NCI-H2107 treated with DMSO at 0.1 percent for 48 hours (cell line): ENCODE results near the gene ARHGAP23.
"Not testable (repeated sequence)": the region's sequence is repeated elsewhere in the genome, so short reads cannot be mapped to it uniquely, and the experiment has no call there.

ENCODE experiments used
- DNase-seq: peaks from one replicate; lab custom pipeline; 2025; ENCODE audit not compliant: unreplicated experiment; lab: John Stamatoyannopoulos, UW

ARHGAP23 gene

DNA sequence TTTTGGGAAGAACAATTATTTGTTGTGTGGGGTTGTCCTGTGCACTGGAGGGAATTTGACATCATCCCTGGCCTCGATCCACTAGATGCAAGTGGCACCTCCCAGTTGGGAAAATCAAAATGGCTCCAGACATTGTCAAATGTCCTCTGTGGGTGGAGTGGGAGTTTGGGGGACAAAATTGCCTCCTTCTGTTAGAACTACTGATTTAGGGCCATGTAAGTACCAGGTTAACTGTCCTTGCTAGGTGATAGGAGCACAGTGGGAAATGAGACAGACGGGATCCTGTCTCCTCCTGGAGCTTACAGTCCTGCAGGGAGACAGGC, 56.8 kb downstream of the ARHGAP23 start:
- no peak for DNase-seq

DNA sequence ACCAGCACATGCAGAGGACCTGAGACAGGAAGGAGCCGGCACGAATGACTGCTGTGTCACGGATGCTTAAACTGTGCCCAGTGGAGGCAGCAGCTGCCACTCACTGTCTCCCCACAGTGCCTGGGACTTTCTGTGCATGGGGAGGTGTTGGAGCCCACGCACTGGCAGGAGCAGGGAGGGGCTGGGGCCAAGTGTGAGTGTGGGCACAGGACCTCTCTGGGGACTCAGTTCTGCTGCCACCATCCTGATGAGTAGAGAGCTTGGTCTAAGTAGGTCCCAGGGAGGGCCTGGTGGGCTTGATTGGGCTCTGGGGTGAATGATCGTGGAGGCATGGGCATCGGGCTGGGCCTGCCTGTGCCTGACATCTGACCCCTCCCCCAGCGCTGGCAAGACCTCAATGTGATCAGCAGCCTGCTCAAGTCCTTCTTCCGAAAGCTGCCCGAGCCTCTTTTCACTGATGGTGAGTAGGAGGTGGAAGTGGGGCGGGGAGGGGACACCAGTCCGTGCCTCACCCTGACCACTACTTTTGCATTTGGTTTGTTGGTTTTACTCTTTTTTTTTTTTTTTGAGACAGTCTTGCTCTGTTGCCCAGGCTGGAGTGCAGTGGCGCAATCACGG, 57.5 kb downstream of the ARHGAP23 start:
- DNase-seq: not testable (repeated sequence)

DNA sequence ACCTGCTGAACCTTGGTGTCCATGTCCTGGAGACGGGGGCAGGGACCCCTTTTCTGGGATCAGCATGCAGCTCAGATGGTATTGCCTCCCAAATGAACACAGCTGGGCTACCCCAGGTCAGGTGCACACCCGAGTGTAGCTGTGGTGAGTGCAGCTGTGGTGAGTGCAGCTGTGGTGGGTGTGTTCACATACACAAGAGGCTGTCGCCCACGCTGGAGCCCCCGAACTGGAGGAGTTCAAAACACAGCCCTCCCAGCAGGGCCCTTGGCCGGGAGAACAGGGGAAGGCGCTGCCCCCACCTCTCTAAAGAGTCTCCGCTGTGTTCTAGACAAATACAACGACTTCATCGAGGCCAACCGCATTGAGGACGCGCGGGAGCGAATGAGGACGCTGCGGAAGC, 61.5 kb downstream of the ARHGAP23 start:
- DNase-seq: not testable (repeated sequence)

DNA sequence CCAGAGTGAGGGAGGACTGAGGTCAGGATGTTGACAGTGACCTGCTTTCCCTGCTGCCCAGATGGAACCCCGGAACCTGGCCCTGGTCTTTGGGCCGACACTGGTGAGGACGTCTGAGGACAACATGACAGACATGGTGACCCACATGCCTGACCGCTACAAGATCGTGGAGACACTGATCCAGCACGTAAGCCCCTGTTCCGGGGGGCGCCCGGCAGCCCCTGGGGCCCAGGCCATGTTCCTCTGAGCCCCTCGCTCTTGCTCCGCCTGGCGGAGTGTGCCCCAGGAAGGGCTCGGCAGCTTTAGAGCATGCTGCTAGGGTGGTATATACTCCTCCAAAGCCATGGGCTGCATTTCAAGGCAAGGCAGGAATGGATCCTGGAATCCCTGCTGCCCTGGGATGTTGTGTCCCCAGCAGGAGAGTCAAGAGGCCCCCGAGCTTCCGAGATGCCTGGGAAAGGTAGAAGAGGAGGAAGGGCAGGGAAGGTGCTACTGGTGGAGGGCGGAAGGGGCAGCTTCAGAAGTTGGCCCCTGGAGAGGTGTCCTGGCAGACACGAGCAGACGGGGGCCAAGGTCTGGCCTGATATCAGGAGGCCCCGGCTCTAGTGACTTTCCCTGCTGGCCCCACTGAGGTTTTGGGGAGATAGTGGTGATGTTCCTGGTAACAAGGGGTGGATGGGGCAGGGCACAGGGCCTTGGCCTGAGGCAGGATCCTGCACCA, 63.2 kb downstream of the ARHGAP23 start:
- not testable (repeated sequence) for DNase-seq

DNA sequence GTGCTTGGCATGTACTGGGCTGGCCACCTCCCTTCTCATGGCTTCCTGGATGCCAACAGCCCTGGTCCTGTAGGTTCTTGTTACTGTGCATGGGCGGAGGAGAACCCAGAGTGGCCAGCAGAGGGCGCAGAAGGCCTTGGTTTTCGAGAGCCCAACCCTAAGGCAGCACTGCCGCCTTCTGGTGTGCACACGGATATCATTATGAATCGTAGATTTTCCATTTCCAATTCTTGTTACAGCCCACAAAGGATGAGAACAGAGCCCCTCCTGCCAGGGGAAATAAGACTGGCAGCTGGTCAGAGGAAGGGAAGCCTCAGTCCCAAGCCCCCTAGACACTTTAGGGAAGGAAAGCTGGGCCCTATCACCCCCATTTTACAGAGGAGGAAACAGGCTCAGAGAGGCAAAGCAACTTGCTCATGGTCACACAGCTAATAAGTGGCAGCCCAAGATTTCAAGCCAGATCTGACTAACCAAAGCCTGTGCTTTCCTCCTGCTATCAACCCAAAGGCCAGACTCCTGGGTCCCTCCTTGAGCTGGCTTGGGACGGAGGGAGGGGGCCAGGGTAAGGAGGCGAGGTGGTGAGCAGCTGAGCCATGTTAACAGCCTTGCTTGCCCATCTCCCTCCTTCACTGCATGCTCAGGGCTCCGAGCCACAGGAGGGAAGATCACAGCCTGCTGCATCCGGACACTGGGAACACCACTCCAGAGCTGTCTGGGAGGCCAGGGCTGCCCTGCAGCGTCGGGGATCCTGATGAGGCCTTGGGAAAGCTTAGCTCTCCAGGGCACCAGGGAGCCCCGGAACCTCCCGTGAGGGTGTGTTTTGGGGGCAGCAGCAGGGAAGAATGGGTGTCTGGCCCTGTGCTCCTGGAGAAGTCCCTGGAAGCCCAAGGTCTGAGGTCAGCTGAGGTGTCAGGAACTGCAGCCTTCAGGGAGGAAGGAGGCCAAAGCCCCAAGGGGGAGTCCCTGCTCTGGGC, 64.1 kb downstream of the ARHGAP23 start:
- peak; percentile 69 for DNase-seq

DNA sequence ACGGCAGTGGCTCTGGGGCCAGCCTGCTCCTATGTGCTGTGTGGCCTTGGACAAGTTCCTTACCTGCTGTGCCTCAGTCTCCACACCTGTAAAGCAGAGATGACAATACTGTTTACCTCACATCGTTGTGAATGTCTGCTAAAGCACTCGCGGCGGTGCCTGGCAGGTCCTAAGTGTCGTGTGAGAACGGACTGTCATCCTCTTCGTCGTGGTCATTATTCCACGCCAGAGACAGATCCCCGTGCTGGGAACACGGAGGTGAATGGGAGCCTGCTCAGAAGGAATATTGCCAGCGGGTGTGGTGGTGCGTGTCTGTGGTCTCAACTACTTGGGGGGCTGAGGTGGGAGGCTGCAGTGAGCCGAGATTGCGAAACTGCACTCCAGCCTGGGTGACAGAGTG, 65.9 kb downstream of the ARHGAP23 start:
- DNase-seq: not testable (repeated sequence)

DNA sequence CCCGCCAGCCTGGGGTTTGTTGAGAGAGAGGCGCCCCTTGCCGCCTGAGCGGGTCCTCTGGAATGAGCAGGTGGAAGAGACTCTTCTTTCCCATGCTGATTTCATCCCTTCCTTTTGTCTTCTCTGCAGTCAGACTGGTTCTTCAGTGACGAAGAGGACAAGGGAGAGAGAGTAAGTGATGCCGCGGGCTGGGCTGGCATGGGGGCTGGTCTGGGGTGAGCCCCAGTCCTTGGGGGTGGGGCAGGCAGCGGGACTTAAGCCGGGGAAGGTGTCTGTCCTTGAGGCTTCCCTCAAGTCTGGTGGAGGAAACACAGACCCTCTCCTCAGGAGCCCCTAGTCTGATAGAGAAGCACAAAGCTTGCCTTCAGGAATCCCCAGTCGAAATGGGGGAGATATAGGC, 69.4 kb downstream of the ARHGAP23 start:
- not testable (repeated sequence) for DNase-seq

DNA sequence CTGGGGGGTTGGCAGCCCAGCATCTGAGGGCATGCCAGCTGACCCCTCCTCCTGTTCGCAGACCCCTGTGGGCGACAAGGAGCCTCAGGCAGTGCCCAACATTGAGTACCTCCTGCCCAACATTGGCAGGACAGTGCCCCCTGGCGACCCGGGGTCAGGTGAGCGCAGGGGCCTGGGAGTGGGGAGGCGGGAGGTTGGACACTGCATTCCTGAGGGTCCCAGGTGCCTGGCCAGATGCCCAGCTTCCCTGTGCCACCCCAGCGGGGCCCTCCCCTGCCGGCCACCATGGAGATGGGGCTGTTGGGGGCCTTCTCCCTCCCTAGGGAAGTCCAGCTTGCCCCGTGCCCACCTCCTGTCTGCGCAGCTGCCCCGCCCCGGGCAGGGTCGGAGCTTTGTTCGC, 70.1 kb downstream of the ARHGAP23 start:
- no peak for DNase-seq

DNA sequence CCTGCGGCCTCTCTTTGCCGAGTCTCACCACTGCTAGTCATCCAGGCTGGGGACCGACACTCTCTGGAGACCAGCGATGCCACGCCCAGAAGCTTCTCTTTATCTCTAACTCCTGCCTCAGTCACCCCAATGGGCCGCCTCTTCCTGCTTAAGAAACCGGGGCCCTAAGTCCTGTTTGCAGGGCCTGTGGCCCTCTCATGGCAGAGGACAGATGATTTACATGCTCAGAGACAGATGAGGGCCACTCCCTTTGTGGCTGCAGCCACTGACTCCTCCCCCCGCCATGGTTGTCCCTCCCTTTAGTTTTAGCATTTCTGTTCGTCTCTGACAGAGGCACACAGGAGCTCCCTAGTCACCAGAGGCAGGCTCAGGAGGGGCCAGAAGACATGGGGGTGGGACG, 71.0 kb downstream of the ARHGAP23 start:
- DNase-seq: not testable (repeated sequence)

DNA sequence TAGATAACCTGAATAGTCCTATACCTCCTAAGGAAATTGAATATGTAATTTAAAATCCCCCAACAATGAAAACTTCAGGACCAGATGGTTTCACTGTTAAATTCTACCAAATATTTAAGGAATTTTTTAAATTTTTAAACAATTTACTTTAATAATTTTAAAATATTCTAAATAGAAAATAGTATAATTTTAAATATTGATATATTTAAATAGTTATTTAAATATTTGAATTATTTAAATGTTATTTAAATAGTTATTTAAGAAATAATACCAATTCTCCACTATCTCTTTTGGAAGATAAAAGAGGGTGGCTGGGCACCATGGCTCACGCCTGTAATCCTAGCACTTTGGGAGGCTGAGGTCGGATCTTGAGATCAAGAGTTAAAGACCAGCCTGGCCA, 73.5 kb downstream of the ARHGAP23 start:
- DNase-seq: not testable (repeated sequence)

DNA sequence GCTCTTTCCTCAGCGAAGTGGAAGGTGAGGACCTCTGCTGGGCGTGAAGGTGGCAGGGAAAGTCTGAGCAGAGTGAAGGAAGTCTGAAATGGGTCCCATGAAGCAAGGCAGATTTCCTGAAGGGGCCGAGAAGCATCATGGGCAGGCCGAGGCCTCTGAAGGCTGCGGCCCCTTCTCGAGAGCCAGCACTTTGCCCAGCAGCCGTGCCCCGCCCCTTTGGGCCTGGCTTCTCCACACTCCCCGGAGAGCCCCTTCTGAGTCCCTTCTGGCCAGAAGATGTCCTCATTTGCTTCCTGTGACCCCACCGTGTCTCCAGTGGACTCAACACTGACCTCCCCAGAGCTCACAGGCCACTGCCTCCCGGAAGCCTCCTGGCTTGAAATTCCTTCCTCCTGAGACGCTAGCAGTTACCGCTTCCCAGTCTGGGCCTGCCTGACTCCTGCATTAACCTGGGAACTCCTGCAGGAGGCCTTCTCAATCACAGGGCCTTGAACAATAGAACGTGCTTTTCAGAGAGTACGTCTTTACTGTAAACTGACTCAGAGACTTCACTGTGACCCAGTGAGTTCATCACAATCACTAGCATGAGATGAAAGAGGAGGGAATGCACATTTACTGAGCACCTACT, 75.1 kb downstream of the ARHGAP23 start:
- not testable (repeated sequence) for DNase-seq

DNA sequence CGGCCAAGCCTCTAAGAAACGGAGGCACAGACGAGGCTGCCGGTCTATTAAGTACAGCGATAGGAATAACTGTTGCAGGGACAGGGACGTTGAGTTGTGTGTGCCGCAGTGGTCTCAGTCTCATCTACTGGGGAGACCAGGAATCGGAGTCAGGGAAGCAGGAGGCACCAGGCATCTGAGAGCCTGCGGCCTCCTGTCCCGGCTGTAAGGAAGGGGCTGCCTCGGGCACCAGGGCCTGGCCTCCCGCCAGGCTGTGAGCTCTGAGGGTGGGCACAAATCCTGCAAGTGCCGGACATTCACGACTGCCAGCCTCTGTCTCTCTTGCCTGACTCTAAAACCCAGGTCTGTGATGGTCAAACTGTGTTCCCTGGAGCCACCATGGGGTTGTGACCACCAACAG, 76.0 kb downstream of the ARHGAP23 start:
- DNase-seq: no peak

DNA sequence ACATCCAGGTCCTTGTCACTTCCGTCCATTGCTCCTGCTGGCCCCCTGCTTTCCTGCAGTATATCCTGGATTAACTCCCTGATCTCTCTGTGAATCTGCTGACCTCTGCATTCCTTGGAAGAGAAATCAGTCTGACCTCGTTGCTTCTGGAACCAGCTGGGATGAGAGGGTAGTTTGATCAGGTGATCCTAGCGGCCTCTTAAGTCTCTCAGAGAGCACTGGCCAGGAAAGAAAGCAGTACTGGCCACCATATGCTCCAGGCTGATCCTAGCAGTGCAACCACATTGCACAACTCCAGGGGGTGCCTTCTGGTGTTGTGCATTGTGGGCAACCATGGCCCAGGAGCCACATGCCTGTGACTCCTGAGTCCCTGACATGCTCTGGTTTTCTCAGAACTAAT, 79.2 kb downstream of the ARHGAP23 start:
- DNase-seq: no peak

DNA sequence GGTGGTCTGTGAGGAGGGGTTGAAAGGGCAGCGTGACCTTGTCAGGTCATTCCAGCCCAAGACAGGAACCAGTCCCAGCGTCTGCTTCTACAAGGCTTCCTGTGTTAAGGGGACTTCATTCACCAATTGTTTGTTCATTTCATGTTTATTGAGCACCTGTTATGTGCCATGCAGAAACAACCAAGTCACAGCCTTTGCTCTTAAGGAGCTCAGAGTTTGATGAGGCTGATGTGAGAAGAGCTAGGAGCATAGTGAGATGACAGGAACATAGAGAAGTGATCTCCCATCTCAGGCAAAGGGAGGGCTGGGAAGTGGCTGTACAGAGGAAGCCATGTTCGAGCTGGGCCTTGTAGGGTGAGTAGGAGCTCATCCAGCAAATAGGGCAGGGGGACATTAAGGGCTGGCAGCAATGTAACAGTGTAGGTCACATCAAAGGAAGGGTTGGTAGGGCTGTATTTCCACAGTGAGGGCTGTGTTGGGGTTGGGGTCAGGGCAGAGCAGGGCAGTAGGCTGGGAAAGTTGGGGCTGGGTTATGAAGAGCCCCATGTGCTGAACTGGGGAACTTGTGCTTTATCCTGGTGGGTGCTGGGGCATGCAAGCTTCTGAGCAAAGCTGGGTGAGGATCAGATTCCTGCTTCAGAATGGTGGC, 79.8 kb downstream of the ARHGAP23 start:
- no peak for DNase-seq

DNA sequence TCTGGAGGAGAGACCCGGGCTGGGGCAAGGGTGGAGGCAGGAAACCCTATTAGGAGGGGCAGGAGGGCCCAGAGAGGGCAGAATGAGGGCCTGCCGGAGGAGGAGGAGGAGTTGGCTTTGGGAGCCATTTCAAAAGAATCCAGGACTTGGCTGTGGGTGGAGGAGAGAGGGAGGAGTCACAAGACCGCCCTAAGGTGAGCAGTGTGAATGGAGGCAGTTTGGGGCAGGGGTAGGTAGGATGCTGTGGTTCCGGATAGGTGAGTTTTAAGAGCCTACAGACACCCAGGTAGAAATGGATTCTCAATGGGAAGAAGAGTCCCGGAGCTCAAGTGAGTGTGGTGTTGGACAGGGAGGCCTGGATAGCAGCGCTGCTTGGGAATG, 80.3 kb downstream of the ARHGAP23 start:
- DNase-seq: no peak

DNA sequence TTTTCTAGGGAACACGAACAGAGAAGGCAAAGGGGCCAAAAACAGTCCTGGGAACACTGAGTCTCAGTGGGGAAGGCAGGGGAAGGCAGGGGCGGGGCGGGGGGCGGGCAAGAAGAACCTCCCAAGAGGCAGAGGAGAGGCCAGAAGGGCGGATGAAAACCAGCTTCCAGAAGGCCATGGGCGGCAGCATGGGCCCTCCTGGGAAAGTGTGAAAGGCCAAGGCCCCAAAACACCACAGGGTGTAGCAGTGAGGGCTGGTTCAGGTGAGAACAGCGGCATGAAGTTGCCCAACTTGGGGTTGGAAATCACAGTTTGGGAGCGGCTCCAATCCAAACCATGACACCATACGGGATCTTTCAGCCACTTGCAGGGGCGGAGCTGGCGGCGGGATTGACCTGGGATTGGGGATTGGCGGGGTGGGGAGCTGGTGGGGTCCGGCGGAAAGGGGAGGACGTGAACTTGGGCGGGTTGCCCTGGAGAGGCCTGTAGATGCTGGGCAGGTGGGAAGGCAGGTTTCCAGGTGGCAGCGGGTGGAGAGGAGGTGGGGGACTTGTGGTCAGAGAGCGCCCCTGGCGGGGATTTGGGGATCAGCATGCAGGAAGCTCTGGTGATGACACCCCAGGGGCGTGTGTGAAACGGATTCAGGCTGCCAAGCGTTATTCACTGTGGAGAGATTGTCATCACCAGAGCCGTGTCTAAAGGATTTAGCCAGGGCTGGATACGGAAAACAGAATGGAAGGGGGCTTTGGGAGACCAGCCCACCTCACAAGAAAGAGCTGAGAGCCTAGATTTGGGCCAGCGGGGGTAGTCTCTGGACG, 80.9 kb downstream of the ARHGAP23 start:
- no peak for DNase-seq

DNA sequence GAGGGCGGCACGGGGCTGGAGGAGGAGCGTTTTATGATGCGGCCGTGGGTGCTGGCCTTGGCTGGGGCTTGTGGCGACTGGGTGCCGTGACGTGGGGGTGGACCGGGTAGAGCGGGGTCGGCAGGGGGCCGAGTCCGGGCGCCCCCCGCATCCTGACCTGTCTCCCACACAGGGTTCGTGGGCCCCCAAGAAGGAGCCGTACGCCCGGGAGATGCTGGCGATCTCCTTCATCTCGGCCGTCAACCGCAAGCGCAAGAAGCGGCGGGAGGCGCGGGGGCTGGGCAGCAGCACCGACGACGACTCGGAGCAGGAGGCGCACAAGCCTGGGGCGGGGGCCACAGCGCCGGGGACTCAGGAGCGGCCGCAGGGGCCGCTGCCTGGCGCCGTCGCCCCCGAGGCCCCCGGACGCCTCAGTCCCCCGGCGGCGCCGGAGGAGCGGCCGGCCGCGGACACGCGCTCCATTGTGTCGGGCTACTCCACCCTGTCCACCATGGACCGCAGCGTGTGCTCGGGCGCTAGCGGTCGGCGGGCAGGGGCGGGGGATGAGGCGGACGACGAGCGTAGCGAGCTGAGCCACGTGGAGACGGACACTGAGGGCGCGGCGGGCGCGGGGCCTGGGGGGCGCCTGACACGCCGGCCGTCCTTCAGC, 81.6 kb downstream of the ARHGAP23 start:
- no peak for DNase-seq

DNA sequence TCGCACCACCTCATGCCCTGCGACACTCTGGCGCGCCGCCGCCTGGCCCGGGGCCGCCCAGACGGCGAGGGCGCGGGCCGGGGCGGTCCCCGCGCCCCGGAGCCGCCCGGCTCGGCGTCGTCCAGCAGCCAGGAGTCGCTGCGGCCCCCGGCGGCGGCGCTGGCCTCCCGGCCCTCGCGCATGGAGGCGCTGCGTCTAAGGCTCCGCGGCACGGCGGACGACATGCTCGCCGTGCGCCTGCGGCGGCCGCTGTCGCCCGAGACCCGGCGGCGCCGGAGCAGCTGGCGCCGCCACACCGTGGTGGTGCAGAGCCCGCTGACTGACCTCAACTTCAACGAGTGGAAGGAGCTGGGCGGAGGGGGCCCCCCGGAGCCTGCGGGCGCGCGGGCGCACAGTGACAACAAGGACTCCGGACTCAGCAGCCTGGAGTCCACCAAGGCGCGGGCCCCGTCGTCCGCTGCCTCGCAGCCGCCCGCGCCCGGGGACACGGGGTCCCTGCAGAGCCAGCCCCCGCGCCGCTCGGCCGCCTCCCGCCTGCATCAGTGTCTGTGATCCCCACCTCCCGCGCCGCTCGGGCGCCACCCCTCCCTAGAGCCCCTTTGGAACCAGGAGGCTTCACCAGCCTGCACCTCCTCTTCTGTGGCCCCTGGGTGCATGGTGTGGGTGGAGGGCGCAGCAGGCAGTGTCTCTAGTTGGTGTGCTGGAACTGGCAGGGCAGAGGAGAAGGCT, 82.3 kb downstream of the ARHGAP23 start:
- DNase-seq: no peak
